DOHH2 (cell line): ENCODE measurements around the gene MGMT.

Experiments
- H3F3A ChIP-seq: fragments of 200-600 bp; sonication (generic), shearing (Covaris generic); 2 replicates; pipeline ENCODE4 v1.6.0; 2016; ENCODE audit warnings: antibody characterized with exemption, mild to moderate bottlenecking; ENCODE audit not compliant: control insufficient read depth, insufficient read depth
- H3K27ac ChIP-seq: fragments of 200-600 bp; sonication (generic); 2 replicates; pipeline ENCODE4 v1.5.1; 2014; ENCODE audit warnings: low read depth, mild to moderate bottlenecking, low read length, moderate library complexity
- H3K27me3 ChIP-seq: fragments of 200-600 bp; sonication (generic); 2 replicates; pipeline ENCODE4 v1.6.1; 2014; ENCODE audit warnings: mild to moderate bottlenecking, low read length, mixed read lengths; ENCODE audit not compliant: control insufficient read depth
- H3K36me3 ChIP-seq: fragments of 200-600 bp; sonication (generic); 2 replicates; pipeline ENCODE4 v1.6.1; 2014; ENCODE audit warnings: mild to moderate bottlenecking, low read length, moderate library complexity, mixed read lengths; ENCODE audit not compliant: control insufficient read depth
- H3K4me1 ChIP-seq: fragments of 200-600 bp; sonication (generic); 2 replicates; pipeline ENCODE4 v1.6.1; 2014; ENCODE audit warnings: mild to moderate bottlenecking, low read length, mixed read lengths; ENCODE audit not compliant: control insufficient read depth
- H3K4me2 ChIP-seq: fragments of 200-600 bp; sonication (generic); 2 replicates; pipeline ENCODE4 v1.6.0; 2014; ENCODE audit warnings: mild to moderate bottlenecking, low read length, moderate library complexity
- H3K4me3 ChIP-seq: fragments of 200-600 bp; sonication (generic); 2 replicates; pipeline ENCODE4 v1.5.1; 2014; ENCODE audit warnings: mild to moderate bottlenecking, low read length, mixed read lengths
- H3K79me2 ChIP-seq: fragments of 200-600 bp; sonication (generic); 2 replicates; pipeline ENCODE4 v1.6.1; 2014; ENCODE audit warnings: mild to moderate bottlenecking, low read length, mixed read lengths; ENCODE audit not compliant: control insufficient read depth
- H3K9me2 ChIP-seq: fragments of 200-600 bp; sonication (generic); replicated peaks from 2 replicates; pipeline ENCODE4 v1.6.1; 2014; ENCODE audit warnings: mild to moderate bottlenecking, low read length, mixed read lengths; ENCODE audit not compliant: control insufficient read depth
- H3K9me3 ChIP-seq: fragments of 200-600 bp; sonication (generic); 2 replicates; pipeline ENCODE4 v1.6.1; 2014; ENCODE audit warnings: antibody characterized with exemption, low read length, mixed read lengths; ENCODE audit not compliant: control insufficient read depth, insufficient read depth
- H4K20me1 ChIP-seq: fragments of 200-600 bp; sonication (generic); 2 replicates; pipeline ENCODE4 v1.6.0; 2014; ENCODE audit warnings: low read depth, mild to moderate bottlenecking, antibody characterized with exemption, low read length, moderate library complexity; ENCODE audit not compliant: control insufficient read depth, insufficient read depth
- CTCF ChIP-seq: fragments of 200-600 bp; sonication (generic); IDR thresholded peaks from one replicate; pipeline ENCODE4 v1.5.1; 2014; ENCODE audit warnings: antibody characterized with exemption, mild to moderate bottlenecking, low read depth, low read length; ENCODE audit not compliant: poor library complexity, severe bottlenecking
- EZH2phosphoT487 ChIP-seq: fragments of 200-600 bp; sonication (generic); IDR thresholded peaks from 2 replicates; pipeline ENCODE4 v1.6.1; 2017; ENCODE audit warnings: borderline replicate concordance, mild to moderate bottlenecking, antibody characterized with exemption, low read length, moderate library complexity, mixed read lengths

The MGMT gene

DNA sequence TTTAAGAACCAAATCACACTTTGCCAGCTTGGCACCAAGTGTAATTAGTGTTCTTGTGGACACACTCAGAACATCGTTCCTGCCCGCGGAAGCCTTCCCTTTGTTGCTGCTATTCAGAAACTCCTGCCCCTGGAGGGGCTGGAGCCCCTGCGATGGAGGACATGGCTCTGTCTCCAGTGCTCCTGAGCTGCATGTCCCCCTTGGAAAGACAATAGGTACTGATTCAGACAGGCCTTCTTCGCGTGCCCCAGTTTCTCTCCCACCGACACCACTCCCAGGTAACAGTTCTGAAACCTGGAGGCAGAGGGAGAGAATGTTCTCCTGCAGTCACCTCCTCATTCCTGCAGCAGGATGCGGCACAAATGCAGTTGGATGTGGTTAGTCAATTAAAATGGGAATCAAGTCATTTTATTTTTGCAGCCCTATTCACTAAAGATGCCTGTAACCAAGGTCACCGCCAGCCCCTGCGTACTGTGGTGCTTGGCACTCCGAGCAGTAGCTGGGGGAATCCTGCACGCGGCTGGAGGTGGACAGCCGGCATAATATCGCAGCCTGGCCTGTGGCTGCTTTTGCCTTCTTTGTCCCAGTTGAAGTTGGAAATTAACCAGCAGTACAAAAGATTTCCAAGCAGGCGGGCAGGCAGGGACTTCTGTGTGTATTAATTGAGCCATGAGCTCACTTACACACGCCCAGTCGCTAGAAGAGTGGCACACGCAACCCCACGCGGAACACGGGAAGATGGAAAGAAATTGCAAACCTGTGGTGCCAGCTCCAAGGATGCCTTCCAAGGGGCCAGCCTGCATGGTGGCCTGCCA, 291.4 kb downstream of the MGMT start:
- no peaks in the 10 kb centered on the region for H3F3A ChIP-seq
- no peak overlapping the region for H3K27ac ChIP-seq
- no peaks in the 10 kb centered on the region for H3K9me3 ChIP-seq
- no peak overlapping the region for H3K4me3 ChIP-seq
- H3K79me2 ChIP-seq, result no peaks in the 10 kb centered on the region
- H3K36me3 ChIP-seq, result no peaks in the 10 kb centered on the region; the same call in 1 of the 2 replicates
- H3K4me2 ChIP-seq, result no peak overlapping the region
- no peaks in the 10 kb centered on the region for H4K20me1 ChIP-seq
- no peak for TF ChIP-seq CTCF
- TF ChIP-seq EZH2phosphoT487, result no peak
- H3K27me3 ChIP-seq, result no peaks in the 10 kb centered on the region
- H3K9me2 ChIP-seq, result no peaks in the 10 kb centered on the region
- H3K4me1 ChIP-seq, result no peaks in the 10 kb centered on the region

DNA sequence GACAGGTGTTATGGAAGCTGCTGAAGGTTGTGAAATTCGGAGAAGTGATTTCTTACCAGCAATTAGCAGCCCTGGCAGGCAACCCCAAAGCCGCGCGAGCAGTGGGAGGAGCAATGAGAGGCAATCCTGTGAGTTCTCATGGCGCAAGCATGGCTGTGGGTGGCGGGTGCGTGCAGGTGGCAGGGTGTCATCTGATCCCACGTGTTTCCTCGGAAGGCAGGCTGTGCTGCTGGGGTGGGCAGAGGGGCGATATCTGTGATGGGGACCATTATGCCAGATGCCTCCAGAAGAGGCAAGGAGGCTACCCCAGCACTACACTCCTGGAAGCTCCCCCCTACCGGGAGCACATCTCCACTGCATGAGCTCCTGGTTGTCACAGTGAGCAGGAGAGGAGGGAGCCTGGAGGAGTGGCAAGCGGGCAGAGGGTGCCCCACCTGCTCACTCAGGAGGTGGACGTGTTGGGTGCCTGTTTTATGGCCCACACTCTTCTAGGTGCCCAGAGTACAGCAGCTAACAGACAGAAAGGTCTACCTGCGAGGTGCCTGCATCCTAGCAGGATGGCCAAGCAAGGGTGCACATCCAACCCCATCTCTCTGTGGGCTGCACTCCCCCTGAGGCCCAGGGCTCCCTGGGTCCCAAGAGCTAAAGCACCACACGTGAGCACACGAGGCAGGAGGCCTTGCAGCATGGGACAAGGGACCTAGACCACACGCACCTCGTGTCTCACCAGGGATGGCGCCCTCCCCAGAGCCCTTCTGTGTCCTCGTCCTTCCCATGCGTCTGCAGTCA, 292.4 kb downstream of the MGMT start:
- no peaks in the 10 kb centered on the region; the same call in 1 of the 2 replicates for H3K36me3 ChIP-seq
- H3K27me3 ChIP-seq, result no peaks in the 10 kb centered on the region
- H3K27ac ChIP-seq, result no peak overlapping the region
- H3K4me2 ChIP-seq, result no peak overlapping the region
- no peaks in the 10 kb centered on the region for H3F3A ChIP-seq
- no peaks in the 10 kb centered on the region for H3K79me2 ChIP-seq
- H3K4me3 ChIP-seq, result no peak overlapping the region
- H4K20me1 ChIP-seq, result no peaks in the 10 kb centered on the region
- no peaks in the 10 kb centered on the region for H3K4me1 ChIP-seq
- H3K9me2 ChIP-seq, result no peaks in the 10 kb centered on the region
- H3K9me3 ChIP-seq, result no peaks in the 10 kb centered on the region
- no peak for TF ChIP-seq CTCF
- TF ChIP-seq EZH2phosphoT487, result no peak

DNA sequence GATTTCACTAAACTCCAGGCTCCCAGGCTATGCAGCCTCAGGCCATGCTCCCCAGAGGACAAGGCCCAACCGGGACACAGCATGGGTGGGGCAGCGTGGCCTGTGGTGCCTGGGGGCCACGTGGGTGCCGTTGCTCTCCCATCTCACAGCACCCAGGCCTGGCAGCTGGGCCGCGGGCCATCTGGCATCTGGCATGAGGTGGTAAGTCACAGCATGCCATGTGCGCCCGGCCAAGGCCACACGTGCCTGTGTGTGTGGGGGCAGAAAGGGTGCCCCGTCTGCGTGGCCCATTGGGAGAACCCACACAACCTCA, 292.9 kb downstream of the MGMT start:
- H3K9me2 ChIP-seq, result no peaks in the 10 kb centered on the region
- H3K27me3 ChIP-seq, result no peaks in the 10 kb centered on the region
- H3K79me2 ChIP-seq, result no peaks in the 10 kb centered on the region
- TF ChIP-seq CTCF, result no peak
- TF ChIP-seq EZH2phosphoT487, result no peak
- H3K9me3 ChIP-seq, result no peaks in the 10 kb centered on the region
- no peak overlapping the region for H3K4me3 ChIP-seq
- H3K4me1 ChIP-seq, result no peaks in the 10 kb centered on the region
- H3F3A ChIP-seq, result no peaks in the 10 kb centered on the region
- no peak overlapping the region for H3K4me2 ChIP-seq
- no peaks in the 10 kb centered on the region for H4K20me1 ChIP-seq
- H3K27ac ChIP-seq, result no peak overlapping the region
- no peaks in the 10 kb centered on the region; the same call in 1 of the 2 replicates for H3K36me3 ChIP-seq
